B cell (primary cell): ENCODE data around the gene KIF13A.

ENCODE experiments used
- EZH2 ChIP-seq: IDR thresholded peaks from 2 replicates; pipeline ENCODE4 v1.6.1; 2012; ENCODE audit warnings: borderline replicate concordance, low read depth, mild to moderate bottlenecking, moderate library complexity, low read length; ENCODE audit not compliant: insufficient read depth, poor library complexity, severe bottlenecking
- TF ChIP-seq, protein P1 (sequence below): fragments of 200-600 bp; IDR thresholded peaks from one replicate; pipeline ENCODE4 v1.8.0; 2022; ENCODE audit warnings: antibody characterized with exemption, mild to moderate bottlenecking

DNA sequence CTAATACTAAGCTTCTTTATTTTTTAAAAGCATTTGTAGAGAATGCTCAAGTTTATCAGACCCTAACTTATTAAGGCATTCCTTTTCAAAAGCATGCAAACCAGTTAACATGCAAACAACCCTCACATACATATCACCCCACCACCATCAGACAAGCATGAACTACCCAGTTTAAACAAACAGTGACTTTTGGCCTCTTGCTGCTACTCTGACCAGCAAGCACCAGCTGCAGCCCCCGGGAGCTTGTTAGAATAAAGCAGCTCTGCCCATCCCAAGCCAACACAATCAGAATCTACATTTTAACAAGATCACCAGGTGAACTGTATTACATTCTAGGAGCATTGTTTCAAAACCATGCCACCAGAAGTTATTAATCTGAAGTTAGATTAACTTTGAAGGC, 274.9 kb downstream of the KIF13A start:
- TF ChIP-seq EZH2 = no peak
- TF ChIP-seq, protein P1, sequence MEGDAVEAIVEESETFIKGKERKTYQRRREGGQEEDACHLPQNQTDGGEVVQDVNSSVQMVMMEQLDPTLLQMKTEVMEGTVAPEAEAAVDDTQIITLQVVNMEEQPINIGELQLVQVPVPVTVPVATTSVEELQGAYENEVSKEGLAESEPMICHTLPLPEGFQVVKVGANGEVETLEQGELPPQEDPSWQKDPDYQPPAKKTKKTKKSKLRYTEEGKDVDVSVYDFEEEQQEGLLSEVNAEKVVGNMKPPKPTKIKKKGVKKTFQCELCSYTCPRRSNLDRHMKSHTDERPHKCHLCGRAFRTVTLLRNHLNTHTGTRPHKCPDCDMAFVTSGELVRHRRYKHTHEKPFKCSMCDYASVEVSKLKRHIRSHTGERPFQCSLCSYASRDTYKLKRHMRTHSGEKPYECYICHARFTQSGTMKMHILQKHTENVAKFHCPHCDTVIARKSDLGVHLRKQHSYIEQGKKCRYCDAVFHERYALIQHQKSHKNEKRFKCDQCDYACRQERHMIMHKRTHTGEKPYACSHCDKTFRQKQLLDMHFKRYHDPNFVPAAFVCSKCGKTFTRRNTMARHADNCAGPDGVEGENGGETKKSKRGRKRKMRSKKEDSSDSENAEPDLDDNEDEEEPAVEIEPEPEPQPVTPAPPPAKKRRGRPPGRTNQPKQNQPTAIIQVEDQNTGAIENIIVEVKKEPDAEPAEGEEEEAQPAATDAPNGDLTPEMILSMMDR = no peak
